Posterior vena cava (tissue), 2 donors: ENCODE results near the gene PI4KA. TPM values are rescaled to one million over a fixed set of nuclear protein-coding genes. Genes with fewer than 3 reads are reported as not detected.
"Not testable (repeated sequence)": the region's sequence is repeated elsewhere in the genome, so short reads cannot be mapped to it uniquely, and the experiment has no call there.

Experiments used
- DNase-seq: peaks from one replicate; pipeline ENCODE4 v3.0.0-alpha.2; 2020; ENCODE audit warnings: low spot score
- intact Hi-C, 2 donors: fragments of 100-400 bp; cut with DNase I; formaldehyde crosslinking; loops; one replicate each; pipeline versions ENCODE4 v1.14.1 to v1.14.2; 2022 to 2023
- total RNA-seq, 2 donors: library from RNA; stranded (reverse); fragmentation: NEBNext Ultra II Directional; extraction: Animal tissue kit (Norgen Biotek cat#: 25700); gene quantifications; one replicate each; pipeline ENCODE4 v1.2.1, GENCODE V29; 2021
- donor health status: DM: yes; HTN: yes; CAD: no.
- donor health status: DM: yes; HTN: yes; CAD: no.

PI4KA gene
- total RNA-seq, 2 donors from 2014 or later = 83.9 to 97.9 TPM

DNA sequence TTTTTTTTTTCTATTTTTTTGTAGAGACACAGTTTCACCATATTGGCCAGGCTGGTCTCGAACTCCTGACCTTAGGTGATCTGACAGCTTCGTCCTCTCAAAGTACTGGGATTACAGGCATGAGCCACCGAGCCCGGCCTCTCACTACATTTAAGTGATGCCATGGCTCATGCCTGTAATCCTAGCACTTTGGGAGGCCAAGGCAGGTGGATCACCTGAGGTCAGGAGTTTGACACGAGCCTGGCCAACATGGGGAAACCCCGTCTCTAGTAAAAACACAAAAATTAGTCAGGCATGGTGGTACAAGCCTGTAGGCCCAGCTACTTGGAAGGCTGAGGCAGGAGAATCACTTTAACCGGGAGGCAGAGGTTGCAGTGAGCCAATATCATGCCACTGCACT lies 165.7 kb downstream of the PI4KA start:
- intact Hi-C loops = not testable (repeated sequence)
- DNase-seq = peak; percentile 52

- DNase-seq = peak; percentile 62
- intact Hi-C loops = not testable (repeated sequence)
These were observed 167.9 kb downstream of the PI4KA start for GRCh38 chr22:20690586-20691317.

GRCh38 chr22:20687356-20688172 lies 171.0 kb downstream of the PI4KA start:
- DNase-seq = peak; percentile 31
- intact Hi-C loops = not testable (repeated sequence)

GRCh38 chr22:20685764-20686163 lies 172.8 kb downstream of the PI4KA start:
- intact Hi-C loops, DNase-seq: not testable (repeated sequence)

DNA sequence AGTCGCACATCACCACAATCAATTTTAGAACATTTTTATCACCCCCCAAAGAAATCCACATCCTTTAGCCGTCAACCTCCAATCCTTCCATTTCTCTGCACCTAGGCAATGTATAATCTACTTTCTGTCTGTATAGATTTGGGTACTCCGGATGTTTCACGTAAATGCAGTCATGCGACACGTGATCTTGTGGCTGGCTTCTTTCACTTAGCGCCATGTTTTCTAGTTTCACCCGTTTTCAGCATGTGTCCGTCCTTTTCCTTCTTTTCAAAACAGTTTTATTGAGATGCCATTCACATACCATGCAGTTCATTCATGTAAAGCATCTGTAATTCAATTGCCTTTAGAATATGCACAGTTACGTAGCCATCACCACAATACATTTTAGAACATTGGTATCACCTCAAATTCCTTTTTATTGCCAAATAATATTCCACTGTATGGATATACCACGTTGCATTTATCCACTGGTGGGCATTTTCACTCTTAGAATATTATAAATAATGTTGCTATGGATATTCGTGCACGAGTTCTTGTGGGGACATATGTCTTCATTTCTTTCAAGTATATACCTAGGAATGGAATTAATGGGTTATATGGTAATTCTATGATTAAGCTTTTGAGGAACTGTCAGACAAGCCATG lies 179.7 kb downstream of the PI4KA start:
- not testable (repeated sequence) for DNase-seq
- intact Hi-C loops = loop anchor here in 1 of 2 donors (10.0 kb wide), 1 partner anchor 74 kb away; no protein-coding TSS in a partner anchor

- no peak for DNase-seq
- intact Hi-C loops = loop anchor here in 1 of 2 donors (10.0 kb wide), 1 partner anchor 73 kb away; no protein-coding TSS in a partner anchor
These were observed 180.8 kb downstream of the PI4KA start for GRCh38 chr22:20677684-20678242.

DNA sequence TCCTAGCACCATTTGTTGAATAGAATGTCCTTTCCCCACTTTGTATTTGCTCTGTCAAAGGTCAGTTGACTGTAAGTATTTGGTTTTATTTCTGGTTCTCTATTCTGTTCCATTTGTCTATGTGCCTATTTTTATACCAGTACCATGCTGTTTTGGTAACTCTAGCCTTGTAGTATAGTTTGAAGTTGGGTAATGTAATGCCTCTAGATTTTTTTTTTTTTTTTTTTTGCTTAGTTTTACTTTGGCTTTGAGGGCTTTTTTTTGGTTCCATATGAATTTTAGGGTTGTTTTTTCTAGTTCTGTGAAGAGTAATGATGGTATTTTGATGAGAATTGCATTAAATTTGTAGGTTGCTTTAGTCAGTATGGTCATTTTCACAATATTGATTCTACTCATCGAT lies 183.0 kb downstream of the PI4KA start:
- intact Hi-C loops = loop anchor here in 1 of 2 donors (10.0 kb wide), 1 partner anchor 71 kb away; no protein-coding TSS in a partner anchor
- DNase-seq = not testable (repeated sequence)

DNA sequence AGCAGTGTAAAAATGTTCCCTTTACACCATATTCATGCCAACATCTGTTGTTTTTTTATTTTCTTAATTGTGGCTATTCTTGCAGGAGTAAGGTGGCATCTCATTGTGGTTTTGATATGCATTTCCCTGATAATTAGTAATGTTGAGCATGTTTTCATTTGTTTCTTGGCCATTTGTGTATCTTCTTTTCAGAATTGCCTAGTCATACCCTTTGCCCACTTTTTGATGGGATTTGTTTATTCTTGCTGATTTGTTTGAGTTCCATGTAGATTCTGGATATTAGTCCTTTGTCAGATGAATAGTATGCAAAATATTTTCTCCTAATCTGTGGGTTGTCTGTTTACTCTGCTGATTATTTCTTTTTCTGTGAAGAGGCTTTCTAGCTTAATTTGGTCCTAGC lies 183.6 kb downstream of the PI4KA start:
- intact Hi-C loops = loop anchor here in 1 of 2 donors (10.0 kb wide), 1 partner anchor 70 kb away; no protein-coding TSS in a partner anchor
- no peak for DNase-seq

- intact Hi-C loops = loop anchor here in 1 of 2 donors (10.0 kb wide), 1 partner anchor 69 kb away; no protein-coding TSS in a partner anchor
- no peak for DNase-seq
These were observed 185.1 kb downstream of the PI4KA start for GRCh38 chr22:20673295-20674195.

DNA sequence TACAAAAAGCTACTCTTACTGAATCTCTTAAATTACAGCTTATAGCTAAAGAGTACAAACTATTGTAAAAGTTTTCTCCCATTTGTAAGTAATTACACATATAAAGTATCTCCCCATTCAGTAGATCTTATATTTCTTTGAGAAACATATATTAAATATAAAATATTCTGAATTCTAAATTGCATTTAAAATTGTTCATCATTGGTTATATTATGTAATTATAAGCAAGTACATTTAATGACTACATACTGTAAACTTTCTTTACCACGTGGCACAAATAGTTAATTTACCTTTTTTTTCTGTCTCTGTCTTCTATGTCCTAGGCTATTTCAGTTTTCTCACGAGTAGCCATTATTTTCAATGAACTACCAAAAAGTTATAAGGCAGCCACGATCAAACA lies 185.9 kb downstream of the PI4KA start:
- intact Hi-C loops = loop anchor here in 1 of 2 donors (10.0 kb wide), 1 partner anchor 68 kb away; no protein-coding TSS in a partner anchor
- DNase-seq = no peak

DNA sequence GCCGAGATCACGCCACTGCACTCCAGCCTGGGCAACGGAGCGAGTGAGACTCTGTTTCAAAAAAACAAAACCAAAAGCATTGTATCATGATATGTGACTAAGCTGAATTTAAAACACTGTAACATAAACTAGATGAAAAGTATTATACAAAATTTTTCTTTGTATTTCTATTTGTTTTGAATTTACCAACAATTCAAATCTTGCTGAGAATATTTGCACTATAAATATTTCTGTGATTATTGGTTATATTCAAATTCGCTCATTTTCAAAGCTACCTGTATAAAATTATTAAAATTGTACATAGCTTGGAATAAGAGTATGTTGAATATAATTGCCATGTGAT lies 186.6 kb downstream of the PI4KA start:
- DNase-seq = no peak
- intact Hi-C loops = loop anchor here in 1 of 2 donors (10.0 kb wide), 1 partner anchor 67 kb away; no protein-coding TSS in a partner anchor

- DNase-seq = no peak
These were observed 187.1 kb downstream of the PI4KA start for GRCh38 chr22:20671409-20672081.

GRCh38 chr22:20670457-20671261 lies 188.0 kb downstream of the PI4KA start:
- not testable (repeated sequence) for DNase-seq

More at GRCh38 chr22:20671409-20672081, 187.1 kb downstream of the PI4KA start:
- intact Hi-C loops = loop anchor here in 1 of 2 donors (10.0 kb wide), 1 partner anchor 67 kb away; no protein-coding TSS in a partner anchor

DNA sequence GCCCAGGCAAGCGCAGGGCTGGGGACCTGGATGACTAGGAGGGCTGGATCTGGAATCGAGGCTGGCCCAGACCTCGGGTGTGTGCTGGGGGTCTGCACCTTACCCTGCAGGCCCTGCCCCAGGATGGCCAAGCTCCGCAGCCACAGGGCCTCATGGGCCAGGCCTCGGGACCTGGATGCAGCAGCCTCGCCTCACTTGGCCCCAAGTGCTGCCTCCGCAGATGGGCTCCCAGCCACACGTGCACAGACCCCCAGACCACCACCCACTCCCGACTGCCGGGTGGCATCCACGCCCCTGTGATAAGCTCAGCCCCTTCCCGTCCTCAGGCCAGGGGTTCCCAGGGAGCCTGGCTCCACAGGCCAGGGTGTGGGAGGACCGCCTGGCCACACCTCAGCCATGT lies 188.7 kb downstream of the PI4KA start:
- not testable (repeated sequence) for DNase-seq
- intact Hi-C loops = loop anchor here in 1 of 2 donors (10.0 kb wide), 1 partner anchor 65 kb away; no protein-coding TSS in a partner anchor

More at GRCh38 chr22:20670457-20671261, 188.0 kb downstream of the PI4KA start:
- intact Hi-C loops = loop anchor here in 1 of 2 donors (10.0 kb wide), 1 partner anchor 66 kb away; no protein-coding TSS in a partner anchor

DNA sequence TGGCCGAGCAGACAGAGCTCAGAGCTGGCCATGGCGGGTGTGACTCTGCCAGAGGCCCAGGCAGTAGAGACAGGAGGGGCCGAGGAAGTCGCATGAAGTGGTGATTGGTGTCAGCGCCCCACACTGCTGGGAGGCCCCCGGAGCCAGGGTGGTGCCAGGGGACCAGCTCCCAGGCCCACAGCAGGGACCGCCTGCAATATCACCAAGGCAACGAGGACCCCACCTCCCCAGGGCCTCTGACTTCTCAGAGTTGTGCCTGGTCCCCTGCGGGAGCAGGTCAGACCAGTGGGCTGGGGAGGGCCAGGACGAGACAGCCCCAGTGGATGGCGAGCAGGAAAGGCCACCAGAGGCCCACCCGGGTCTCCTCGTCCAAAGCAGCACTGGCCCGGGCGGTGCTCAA lies 189.1 kb downstream of the PI4KA start:
- intact Hi-C loops = not testable (repeated sequence)

GRCh38 chr22:20668769-20669168 lies 189.8 kb downstream of the PI4KA start:
- DNase-seq, intact Hi-C loops: not testable (repeated sequence)

More for the DNA sequence above, 189.1 kb downstream of the PI4KA start:
- DNase-seq = not testable (repeated sequence)
